HepG2 (cell line): Measurements from ENCODE around the gene MICAL1. TPM values are rescaled to one million over a fixed set of nuclear protein-coding genes. Genes with fewer than 3 reads are reported as not detected.

ENCODE experiments used
- ATRX ChIP-seq: sonication (generic); formaldehyde crosslinking; IDR thresholded peaks from 2 replicates; pipeline ENCODE4 v1.4.0; 2020; ENCODE audit warnings: missing genetic modification reagents, borderline replicate concordance
- CCAR2 ChIP-seq: fragments of 200-400 bp; formaldehyde crosslinking; optimal IDR thresholded peaks from 2 replicates; pipeline ENCODE3; 2018; ENCODE audit warnings: low read depth, mild to moderate bottlenecking, low read length, moderate library complexity
- ETS1 ChIP-seq: sonication (generic); formaldehyde crosslinking; IDR thresholded peaks from 2 replicates; pipeline ENCODE4 v1.4.0; 2020; ENCODE audit warnings: missing genetic modification reagents
- GMEB1 ChIP-seq: sonication (generic); formaldehyde crosslinking; IDR thresholded peaks from 2 replicates; pipeline ENCODE4 v1.5.1; 2020; ENCODE audit warnings: missing genetic modification reagents, mild to moderate bottlenecking, borderline replicate concordance
- HBP1 ChIP-seq: IDR thresholded peaks from 2 replicates; pipeline ENCODE4 v1.6.1; 2016; ENCODE audit warnings: low read depth, control low read depth
- HIC2 ChIP-seq: sonication (generic); formaldehyde crosslinking; IDR thresholded peaks from 2 replicates; pipeline ENCODE4 v1.9.0; 2022; ENCODE audit warnings: low read depth, missing genetic modification reagents
- SRSF9 ChIP-seq: fragments of 200-400 bp; formaldehyde crosslinking; IDR thresholded peaks from 2 replicates; pipeline ENCODE4 v1.6.1; 2018; ENCODE audit warnings: borderline replicate concordance, mild to moderate bottlenecking, low read depth, low read length; ENCODE audit not compliant: insufficient read depth, poor library complexity, severe bottlenecking
- YEATS4 ChIP-seq: sonication (generic); formaldehyde crosslinking; IDR thresholded peaks from 2 replicates; pipeline ENCODE4 v1.4.0; 2020; ENCODE audit warnings: missing genetic modification reagents, borderline replicate concordance
- ZBTB2 ChIP-seq: sonication (generic); formaldehyde crosslinking; IDR thresholded peaks from 2 replicates; pipeline ENCODE4 v1.8.0; 2022; ENCODE audit warnings: low read depth, missing genetic modification reagents
- ZBTB34 ChIP-seq: sonication (generic); formaldehyde crosslinking; IDR thresholded peaks from 2 replicates; pipeline ENCODE4 v1.8.0; 2022; ENCODE audit warnings: mild to moderate bottlenecking, missing genetic modification reagents
- ZFAT ChIP-seq: sonication (generic); formaldehyde crosslinking; conservative IDR thresholded peaks from 2 replicates; pipeline ENCODE4 v1.8.1; 2023; ENCODE audit warnings: missing genetic modification reagents, inconsistent platforms
- ZGPAT ChIP-seq: IDR thresholded peaks from 2 replicates; pipeline ENCODE4 v1.6.1; 2016; ENCODE audit warnings: mild to moderate bottlenecking
- ZNF331 ChIP-seq: sonication (generic); formaldehyde crosslinking; IDR thresholded peaks from 2 replicates; pipeline ENCODE4 v1.4.0; 2020; ENCODE audit warnings: missing genetic modification reagents
- ZNF337 ChIP-seq: sonication (generic); formaldehyde crosslinking; IDR thresholded peaks from 2 replicates; pipeline ENCODE4 v1.5.1; 2020; ENCODE audit warnings: missing genetic modification reagents, low read depth, mild to moderate bottlenecking, borderline replicate concordance
- ZNF546 ChIP-seq: sonication (generic); formaldehyde crosslinking; conservative IDR thresholded peaks from 2 replicates; pipeline ENCODE4 v1.8.1; 2023; ENCODE audit warnings: mild to moderate bottlenecking, missing genetic modification reagents
- ZSCAN20 ChIP-seq: sonication (generic); formaldehyde crosslinking; IDR thresholded peaks from 2 replicates; pipeline ENCODE4 v1.4.0; 2020; ENCODE audit warnings: missing genetic modification reagents, mild to moderate bottlenecking, borderline replicate concordance
- polyA plus RNA-seq, 8 experiments: library from polyadenylated mRNA; depleted of rRNA in 3 of 8; stranded (reverse) in 7 of 8; unstranded in 1 of 8; fragments of >200 nt; fragmentation: Illumina TruSeq in 4 of 8; extraction: Trizol in 4 of 8; gene quantifications; 2 replicates each; pipeline versions ENCODE4 v1.2.1 to v1.2.3, GENCODE V29; 2011 to 2016; ENCODE audit warnings: low read depth in 4 of 8, missing spikeins in 1 of 8, mixed read lengths in 1 of 8; ENCODE audit not compliant: insufficient read depth in 1 of 8
- total RNA-seq, 5 experiments: library from RNA; depleted of rRNA; stranded (reverse); fragments of >200 nt; fragmentation: Illumina TruSeq; extraction: Trizol; gene quantifications; 2 replicates each; pipeline ENCODE4 v1.2.3, GENCODE V29; 2016; ENCODE audit warnings: low read depth in 1 of 5

Gene MICAL1
- total and polyA plus RNA-seq, 2 of the 13 experiments (the other 11 are each of a cell fraction or from before 2014, with no cell fraction given), result 6.9 to 39.0 TPM

- TF ChIP-seq ZGPAT (CRISPR knock-in tag) (no peak), ZSCAN20 (CRISPR knock-in tag) (no peak), CCAR2 (no peak), ZNF546 (no peak), ZBTB34 (CRISPR knock-in tag) (no peak), HIC2 (CRISPR knock-in tag) (no peak), ZNF331 (CRISPR knock-in tag) (peak; percentile 53; the same call in 1 of the 2 replicates), ATRX (CRISPR knock-in tag) (no peak), ZBTB2 (CRISPR knock-in tag) (0 out of 2 replicates have a peak, but pooled peaks have one; percentile 54), YEATS4 (0 out of 2 replicates have a peak, but pooled peaks have one; percentile 34), ETS1 (CRISPR knock-in tag) (no peak), ZFAT (CRISPR knock-in tag) (no peak), ZNF337 (CRISPR knock-in tag) (no peak), GMEB1 (peak; percentile 82), SRSF9 (no peak), HBP1 (CRISPR knock-in tag) (no peak)
Observed at GRCh38 chr6:109482905-109483734, 27.5 kb upstream of the MICAL1 start, which contains the start of gene ZBTB24 (continued).
